Panc1 (cell line): ENCODE results near the gene ARID2.

Experiments used
- POLR2AphosphoS5 ChIP-seq: IDR thresholded peaks from 2 replicates; pipeline ENCODE4 v1.6.1; 2012; ENCODE audit warnings: mild to moderate bottlenecking, low read depth, low read length, moderate library complexity
- TF ChIP-seq, protein P1 (sequence below), 2 experiments: IDR thresholded peaks; 2 replicates each; pipeline ENCODE4 v1.6.1; 2011 to 2012; ENCODE audit warnings: low read depth in 2 of 2, control low read depth in 1 of 2, low read length in 1 of 2, mild to moderate bottlenecking in 1 of 2, moderate library complexity in 1 of 2; ENCODE audit not compliant: insufficient read depth in 1 of 2
- TF ChIP-seq, protein P2 (sequence below): fragments of 450-650 bp; IDR thresholded peaks from 2 replicates; pipeline ENCODE4 v1.5.1; 2017; ENCODE audit warnings: mild to moderate bottlenecking

DNA sequence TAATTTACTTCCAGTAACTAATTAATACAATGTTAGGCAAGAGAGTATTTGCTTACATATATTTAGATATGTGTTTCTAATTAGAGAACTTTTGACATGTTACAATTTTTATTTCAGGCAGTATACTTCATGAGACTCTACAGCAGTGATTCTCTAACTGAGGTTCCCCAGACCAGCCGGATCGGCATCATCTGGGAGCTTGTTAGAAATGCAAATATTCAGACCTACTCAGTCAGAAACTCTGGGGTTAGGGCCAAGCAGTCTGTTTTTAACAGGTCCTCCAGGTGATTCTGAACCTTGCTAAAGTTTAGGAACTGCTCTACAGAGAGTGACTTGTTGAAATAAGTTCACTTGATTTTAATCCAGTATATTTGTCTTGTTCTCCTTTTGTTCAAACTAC lies 46.5 kb downstream of the ARID2 start:
- TF ChIP-seq, protein P1, sequence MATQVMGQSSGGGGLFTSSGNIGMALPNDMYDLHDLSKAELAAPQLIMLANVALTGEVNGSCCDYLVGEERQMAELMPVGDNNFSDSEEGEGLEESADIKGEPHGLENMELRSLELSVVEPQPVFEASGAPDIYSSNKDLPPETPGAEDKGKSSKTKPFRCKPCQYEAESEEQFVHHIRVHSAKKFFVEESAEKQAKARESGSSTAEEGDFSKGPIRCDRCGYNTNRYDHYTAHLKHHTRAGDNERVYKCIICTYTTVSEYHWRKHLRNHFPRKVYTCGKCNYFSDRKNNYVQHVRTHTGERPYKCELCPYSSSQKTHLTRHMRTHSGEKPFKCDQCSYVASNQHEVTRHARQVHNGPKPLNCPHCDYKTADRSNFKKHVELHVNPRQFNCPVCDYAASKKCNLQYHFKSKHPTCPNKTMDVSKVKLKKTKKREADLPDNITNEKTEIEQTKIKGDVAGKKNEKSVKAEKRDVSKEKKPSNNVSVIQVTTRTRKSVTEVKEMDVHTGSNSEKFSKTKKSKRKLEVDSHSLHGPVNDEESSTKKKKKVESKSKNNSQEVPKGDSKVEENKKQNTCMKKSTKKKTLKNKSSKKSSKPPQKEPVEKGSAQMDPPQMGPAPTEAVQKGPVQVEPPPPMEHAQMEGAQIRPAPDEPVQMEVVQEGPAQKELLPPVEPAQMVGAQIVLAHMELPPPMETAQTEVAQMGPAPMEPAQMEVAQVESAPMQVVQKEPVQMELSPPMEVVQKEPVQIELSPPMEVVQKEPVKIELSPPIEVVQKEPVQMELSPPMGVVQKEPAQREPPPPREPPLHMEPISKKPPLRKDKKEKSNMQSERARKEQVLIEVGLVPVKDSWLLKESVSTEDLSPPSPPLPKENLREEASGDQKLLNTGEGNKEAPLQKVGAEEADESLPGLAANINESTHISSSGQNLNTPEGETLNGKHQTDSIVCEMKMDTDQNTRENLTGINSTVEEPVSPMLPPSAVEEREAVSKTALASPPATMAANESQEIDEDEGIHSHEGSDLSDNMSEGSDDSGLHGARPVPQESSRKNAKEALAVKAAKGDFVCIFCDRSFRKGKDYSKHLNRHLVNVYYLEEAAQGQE (IDR thresholded peaks at IDR 0.05; ENCODE audit: insufficient read depth in 1 of 2, low read depth in 2 of 2, low read length in 1 of 2): no peak
- TF ChIP-seq, protein P2, sequence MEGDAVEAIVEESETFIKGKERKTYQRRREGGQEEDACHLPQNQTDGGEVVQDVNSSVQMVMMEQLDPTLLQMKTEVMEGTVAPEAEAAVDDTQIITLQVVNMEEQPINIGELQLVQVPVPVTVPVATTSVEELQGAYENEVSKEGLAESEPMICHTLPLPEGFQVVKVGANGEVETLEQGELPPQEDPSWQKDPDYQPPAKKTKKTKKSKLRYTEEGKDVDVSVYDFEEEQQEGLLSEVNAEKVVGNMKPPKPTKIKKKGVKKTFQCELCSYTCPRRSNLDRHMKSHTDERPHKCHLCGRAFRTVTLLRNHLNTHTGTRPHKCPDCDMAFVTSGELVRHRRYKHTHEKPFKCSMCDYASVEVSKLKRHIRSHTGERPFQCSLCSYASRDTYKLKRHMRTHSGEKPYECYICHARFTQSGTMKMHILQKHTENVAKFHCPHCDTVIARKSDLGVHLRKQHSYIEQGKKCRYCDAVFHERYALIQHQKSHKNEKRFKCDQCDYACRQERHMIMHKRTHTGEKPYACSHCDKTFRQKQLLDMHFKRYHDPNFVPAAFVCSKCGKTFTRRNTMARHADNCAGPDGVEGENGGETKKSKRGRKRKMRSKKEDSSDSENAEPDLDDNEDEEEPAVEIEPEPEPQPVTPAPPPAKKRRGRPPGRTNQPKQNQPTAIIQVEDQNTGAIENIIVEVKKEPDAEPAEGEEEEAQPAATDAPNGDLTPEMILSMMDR: no peak
- TF ChIP-seq POLR2AphosphoS5: no peak
